Measurements from ENCODE around the gene CES1. TPM values are rescaled to one million over a fixed set of nuclear protein-coding genes. Genes with fewer than 3 reads are reported as not detected.

The CES1 gene
- total and polyA plus RNA-seq, 12 donors: 5.8 to 49.8 (median 21.7) TPM

- H3K27me3 ChIP-seq: peaks cover 0 to 66% (median 45%) of the 10 kb centered on the region in 7 donors
- H3K9me3 ChIP-seq: no peaks in the 10 kb centered on the region
- DNase-seq (no peak), ATAC-seq (no peak)
- H3K4me1 ChIP-seq: no peaks in the 10 kb centered on the region
- no peak for TF ChIP-seq CTCF (IDR thresholded peaks at IDR 0.05)
- H3K27ac ChIP-seq: no peak overlapping the region
- H3K4me3 ChIP-seq: no peak overlapping the region
- intact Hi-C loops (cut with DNase I): loop anchor here in 5 of 10 donors (5.0 to 10.0 kb wide), 2 partner anchors 385 to 387 kb away; no protein-coding TSS in a partner anchor
- H3K36me3 ChIP-seq: no peaks in the 10 kb centered on the region
- WGBS, 2 donors: 76 to 84% methylated on average over 13 of the region's 13 CpGs
Measured at GRCh38 chr16:55849536-55849935, 16.6 kb upstream of the CES1 start.

- Histone ChIP-seq H3K36me3 (no peaks in the 10 kb centered on the region), H3K4me1 (no peaks in the 10 kb centered on the region), H3K27ac (no peak overlapping the region), H3K4me3 (no peak overlapping the region), H3K27me3 (peaks cover 0 to 78% (median 54%) of the 10 kb centered on the region in 7 donors), H3K9me3 (no peaks in the 10 kb centered on the region)
- TF ChIP-seq CTCF (IDR thresholded peaks at IDR 0.05): no peak
- 45 to 56% methylated on average over 11 of the region's 11 CpGs for WGBS, 2 donors
- DNase-seq (no peak), ATAC-seq (no peak)
- intact Hi-C loops (cut with DNase I): loop anchor here in 5 of 10 donors (5.0 to 10.0 kb wide), 2 partner anchors 382 to 384 kb away; no protein-coding TSS in a partner anchor
Measured at GRCh38 chr16:55846598-55847346, 13.9 kb upstream of the CES1 start.

- H3K27ac ChIP-seq: no peak overlapping the region
- no peaks in the 10 kb centered on the region for H3K4me1 ChIP-seq
- no peak for DNase-seq
- WGBS, 2 donors: 44 to 46% methylated on average over 2 of the region's 2 CpGs
- no peak overlapping the region for H3K4me3 ChIP-seq
- peak in 1 of 9 donors; percentile 1 for TF ChIP-seq CTCF (IDR thresholded peaks at IDR 0.05)
- no peak for ATAC-seq
- no peaks in the 10 kb centered on the region for H3K9me3 ChIP-seq
- H3K36me3 ChIP-seq: no peaks in the 10 kb centered on the region
- intact Hi-C loops (cut with DNase I): loop anchor here in 9 of 10 donors (2.0 to 10.0 kb wide), 5 partner anchors 130 to 381 kb away; no protein-coding TSS in a partner anchor
- H3K27me3 ChIP-seq: peaks cover 0 to 49% (median 28%) of the 10 kb centered on the region in 7 donors
Measured at GRCh38 chr16:55843105-55843395, 10.2 kb upstream of the CES1 start.

GRCh38 chr16:55842369-55843104 is 9.6 kb upstream of the CES1 start:
- Histone ChIP-seq H3K4me3 (no peak overlapping the region), H3K4me1 (no peaks in the 10 kb centered on the region), H3K27me3 (peaks cover 0 to 44% (median 24%) of the 10 kb centered on the region in 7 donors), H3K27ac (no peak overlapping the region), H3K9me3 (no peaks in the 10 kb centered on the region), H3K36me3 (no peaks in the 10 kb centered on the region)
- intact Hi-C loops (cut with DNase I): loop anchor here (1.0 to 10.0 kb wide), 6 partner anchors 130 to 380 kb away; no protein-coding TSS in a partner anchor
- ATAC-seq (peak in 4 of 8 donors; percentile 46 to 69 (median 53)), DNase-seq (peak in 1 of 2 donors; percentile 35)
- peak; percentile 64 to 86 (median 79) for TF ChIP-seq CTCF (IDR thresholded peaks at IDR 0.05)
- 36 to 40% methylated on average over 11 of the region's 11 CpGs for WGBS, 2 donors

All from heart right ventricle (tissue), 16 donors.